HG03439 (cell line): ENCODE results near the gene KHNYN.
"Not testable (repeated sequence)": the region's sequence is repeated elsewhere in the genome, so short reads cannot be mapped to it uniquely, and the experiment has no call there.

Source experiments
- ATAC-seq: cut with Tn5 transposase; IDR thresholded peaks from one replicate; pipeline ENCODE4 v1.9.1; 2021; ENCODE audit warnings: mild to moderate bottlenecking, moderate library complexity; ENCODE audit not compliant: unreplicated experiment

The KHNYN gene

DNA sequence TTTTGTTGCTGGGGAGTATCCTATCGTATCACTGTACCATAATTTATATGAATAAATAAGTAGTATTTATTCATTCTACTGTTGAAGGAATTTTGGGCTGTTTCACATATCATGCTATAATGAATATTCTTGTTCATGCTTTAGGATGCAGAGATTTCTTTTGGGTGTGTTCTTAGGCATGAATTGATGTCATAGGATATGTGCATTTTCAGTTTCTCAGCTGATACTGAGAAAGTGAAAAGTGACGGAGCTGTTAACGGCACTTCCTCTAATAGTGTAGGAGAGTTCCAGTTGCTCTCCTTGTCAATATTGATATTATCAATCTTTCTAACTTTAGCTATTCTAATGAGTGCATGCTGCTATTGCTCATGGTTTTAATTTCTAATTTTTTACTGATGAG lies 36.1 kb downstream of the KHNYN start:
- no peak for ATAC-seq

DNA sequence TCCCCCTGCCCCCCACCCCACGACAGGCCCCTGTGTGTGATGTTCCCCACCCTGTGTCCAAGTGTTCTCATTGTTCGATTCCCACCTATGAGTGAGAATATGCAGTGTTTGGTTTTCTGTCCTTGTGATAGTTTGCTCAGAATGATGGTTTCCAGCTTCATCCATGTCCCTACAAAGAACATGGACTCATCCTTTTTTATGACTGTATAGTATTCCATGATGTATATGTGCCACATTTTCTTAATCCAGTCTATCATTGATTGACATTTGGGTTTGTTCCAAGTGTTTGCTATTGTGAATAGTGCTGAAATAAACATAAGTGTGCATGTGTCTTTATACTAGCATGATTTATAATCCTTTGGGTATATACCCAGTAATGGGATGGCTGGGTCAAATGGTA lies 40.7 kb downstream of the KHNYN start:
- not testable (repeated sequence) for ATAC-seq

DNA sequence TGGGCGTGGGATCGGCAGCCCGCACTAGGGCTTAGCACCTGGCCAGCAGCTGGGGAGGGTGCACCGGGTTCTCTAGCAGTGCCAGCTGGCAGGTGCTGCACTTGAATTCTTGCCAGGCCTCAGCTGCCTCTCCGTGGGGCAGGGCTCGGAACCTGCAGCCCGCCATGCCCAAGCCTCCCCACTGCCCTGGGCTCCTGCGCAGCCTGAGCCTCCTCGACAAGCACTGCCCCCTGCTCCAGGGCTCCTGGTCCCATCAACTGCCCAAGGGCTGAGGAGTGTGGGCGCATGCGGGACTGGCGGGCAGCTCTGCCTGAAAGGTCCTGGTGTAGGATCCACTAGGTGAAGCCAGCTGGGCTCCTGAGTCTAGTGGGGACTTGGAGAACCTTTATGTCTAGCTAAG lies 43.5 kb downstream of the KHNYN start:
- ATAC-seq: no peak

DNA sequence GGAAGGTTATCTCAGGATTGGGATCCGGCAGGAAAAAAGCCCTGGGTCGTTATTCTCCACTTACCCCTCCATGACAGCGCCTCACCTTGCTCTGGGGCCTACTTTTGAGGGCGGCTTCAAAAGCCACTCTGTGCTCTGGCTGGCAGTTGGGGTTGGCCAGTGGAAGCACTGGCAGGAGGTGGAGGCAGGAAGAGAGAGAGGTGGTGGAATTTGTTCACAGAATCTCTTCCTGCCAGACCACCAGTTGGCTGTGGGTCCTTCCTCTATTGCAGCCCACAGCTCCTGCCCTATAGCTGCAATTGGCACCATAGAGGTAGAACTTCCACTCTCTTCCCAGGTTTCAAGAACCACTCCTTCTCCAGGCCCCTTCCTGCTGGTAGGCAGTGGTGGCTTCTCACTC lies 45.5 kb downstream of the KHNYN start:
- ATAC-seq: no peak

DNA sequence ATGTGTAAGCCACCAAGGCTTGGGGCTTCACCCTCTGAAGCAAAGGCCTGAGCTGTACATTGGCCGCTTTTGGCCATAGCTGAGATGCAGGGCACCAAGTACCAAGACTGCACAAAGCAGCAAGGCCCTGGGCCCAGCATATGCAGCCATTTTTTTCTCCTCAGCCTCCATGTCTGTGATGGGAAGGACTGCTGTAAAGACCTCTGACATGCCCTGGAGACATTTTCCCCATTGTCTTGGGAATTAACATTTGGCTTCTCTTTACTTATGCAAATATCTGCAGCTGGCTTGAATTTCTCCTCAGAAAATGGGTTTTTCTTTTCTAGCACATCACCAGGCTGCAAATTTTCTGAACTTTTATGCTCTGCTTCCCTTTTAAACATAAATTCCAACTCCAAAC lies 50.2 kb downstream of the KHNYN start:
- not testable (repeated sequence) for ATAC-seq

DNA sequence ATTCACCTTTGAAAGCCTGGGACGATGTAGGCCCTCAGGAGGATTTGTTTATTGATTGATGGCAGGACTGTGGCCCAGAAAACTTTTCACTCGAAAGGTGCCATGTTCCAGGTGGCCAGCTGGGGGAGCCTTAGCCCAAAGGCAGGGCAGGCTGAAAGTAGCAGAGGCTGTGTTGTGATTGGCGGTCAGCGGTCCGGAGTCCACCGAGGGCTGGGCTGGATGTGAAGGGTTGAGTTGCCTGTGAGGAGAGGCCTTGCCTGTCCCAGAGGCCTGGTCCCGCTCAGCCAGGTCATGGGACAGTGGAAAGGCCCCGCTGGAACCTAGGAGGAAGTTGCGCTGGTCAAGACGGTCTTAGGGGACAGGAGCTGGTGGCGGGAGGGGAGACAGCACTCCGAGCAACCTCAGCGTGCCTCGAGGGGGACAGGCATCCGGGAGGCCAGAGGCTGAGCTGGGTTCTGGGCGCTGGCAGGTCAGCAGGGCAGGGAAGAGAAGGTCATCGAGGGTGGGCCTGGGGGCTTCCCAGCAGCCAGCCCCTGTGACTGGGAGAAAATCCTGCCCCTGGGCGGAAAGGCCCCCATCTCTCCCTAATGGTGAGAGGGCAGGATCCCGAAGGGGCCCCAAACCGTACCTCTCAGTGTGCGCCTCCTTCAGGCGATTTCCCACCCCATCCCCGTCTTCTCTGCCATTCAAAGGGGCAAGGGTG lies 52.0 kb downstream of the KHNYN start:
- ATAC-seq: no peak

DNA sequence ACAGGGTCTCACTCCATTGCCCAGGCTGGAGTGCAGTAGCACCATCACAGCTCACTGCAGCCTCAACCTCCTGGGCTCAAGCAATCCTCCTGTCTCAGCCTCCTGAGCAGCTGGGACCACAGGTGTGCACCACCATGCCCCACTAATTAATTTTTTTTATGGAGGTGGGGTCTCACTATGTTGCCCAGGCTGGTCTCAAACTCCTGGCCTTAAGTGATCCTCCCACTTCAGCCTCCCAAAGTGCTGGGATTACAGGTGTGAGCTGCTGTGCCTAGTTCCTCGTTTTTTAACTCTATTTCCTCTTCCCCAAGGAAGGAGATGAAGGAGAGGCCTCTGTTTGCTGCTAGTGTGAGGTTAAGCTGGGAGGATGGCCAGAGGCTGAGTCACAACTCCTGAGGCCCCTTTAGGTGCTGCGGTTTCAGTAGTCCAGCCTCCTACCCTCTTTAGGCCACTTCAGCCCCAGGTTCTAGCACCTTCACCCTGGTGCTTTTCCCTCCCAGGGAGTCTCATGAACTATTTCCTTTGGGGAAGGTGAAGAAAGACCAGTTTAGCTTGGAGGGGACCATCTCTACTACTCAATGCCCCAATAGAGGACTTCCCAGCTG lies 53.0 kb downstream of the KHNYN start:
- ATAC-seq: not testable (repeated sequence)

DNA sequence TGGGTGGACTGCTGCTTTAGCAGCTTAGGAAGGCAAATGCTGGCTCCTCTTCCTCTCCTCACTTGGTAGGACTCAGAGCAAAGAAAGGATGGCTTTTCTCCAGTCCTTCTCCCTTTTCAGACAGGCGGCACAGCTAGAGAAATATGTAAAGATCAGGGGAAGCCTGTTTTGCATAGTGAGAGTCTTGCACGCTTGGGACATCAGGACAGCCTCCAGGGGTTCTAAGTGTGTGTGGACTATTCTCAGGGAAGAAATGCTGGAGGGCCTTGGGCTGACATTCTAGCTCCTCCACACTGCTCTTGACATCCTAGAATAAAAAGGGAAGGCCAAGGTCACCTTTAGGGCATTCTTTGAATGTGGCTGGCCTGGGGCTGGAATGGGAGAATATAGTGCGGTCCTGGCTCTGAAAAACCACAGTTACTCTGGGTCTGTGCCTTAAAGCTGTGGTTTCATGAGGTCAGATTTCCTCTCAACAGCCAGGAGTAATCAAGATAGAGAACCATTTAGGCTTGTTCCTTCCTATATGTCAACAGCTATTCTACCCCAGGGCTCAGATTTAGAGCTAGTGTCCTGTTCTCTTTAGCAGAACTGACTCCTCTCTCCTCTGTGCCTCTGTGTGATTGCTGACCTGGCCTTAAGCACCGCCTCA lies 54.0 kb downstream of the KHNYN start:
- ATAC-seq: no peak
